Mammary epithelial cell (primary cell): Measurements from ENCODE around the gene OSM.

ENCODE experiments used
- CTCF ChIP-seq, 2 donors: IDR thresholded peaks in 1 of 2; conservative IDR thresholded peaks in 1 of 2; 2 replicates each; pipeline ENCODE4 v1.5.1; 2011 to 2012; ENCODE audit warnings: inconsistent platforms in 2 of 2, low read length in 2 of 2, mild to moderate bottlenecking in 2 of 2, control low read depth in 1 of 2, low read depth in 1 of 2; ENCODE audit not compliant: insufficient read depth in 1 of 2; ENCODE audit errors: extremely low read depth in 1 of 2
- EZH2 ChIP-seq: IDR thresholded peaks from 2 replicates; pipeline ENCODE4 v1.6.1; 2012; ENCODE audit warnings: low read length, inconsistent platforms, borderline replicate concordance

DNA sequence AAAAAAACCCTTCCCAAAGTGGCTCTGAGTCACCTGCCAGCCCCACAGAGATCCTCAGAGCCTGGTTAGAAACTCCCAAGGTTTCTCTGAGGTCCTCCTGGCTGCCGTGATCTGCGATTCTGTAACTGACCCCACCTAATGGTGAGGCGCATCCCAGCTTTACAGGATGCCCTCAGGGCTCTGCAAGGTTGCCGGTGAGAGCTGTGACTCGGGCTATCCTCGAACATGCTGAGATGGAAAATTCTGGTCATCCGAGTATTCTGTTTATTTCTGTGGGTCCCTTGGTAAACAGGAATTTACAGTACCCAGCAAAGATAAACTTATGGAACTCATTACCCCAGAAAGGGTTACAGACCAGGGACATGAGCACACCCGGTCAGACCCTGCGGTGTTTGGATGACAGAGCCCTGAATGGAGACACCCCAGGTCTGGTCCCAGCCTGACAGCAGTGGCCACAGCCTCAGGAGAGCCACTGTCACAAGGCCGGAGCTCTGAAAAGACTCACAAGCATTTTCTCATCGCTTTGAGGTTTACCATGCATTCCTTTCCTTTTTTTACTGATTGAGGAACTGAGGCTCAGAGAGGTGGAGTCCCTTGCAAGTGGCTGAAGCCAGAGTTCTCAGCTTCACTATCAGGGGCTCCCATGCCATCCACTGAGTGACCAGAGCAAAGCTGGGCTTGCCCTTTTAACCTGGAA, 42.3 kb downstream of the OSM start:
- TF ChIP-seq CTCF (conservative IDR thresholded peaks at IDR 0.05 in 1 of 2, IDR thresholded peaks at IDR 0.05 in 1 of 2; ENCODE audit: extremely low read depth in 1 of 2, insufficient read depth in 1 of 2, low read depth in 1 of 2, low read length in 2 of 2) = peak in 1 of 2 donors; percentile 24
- no peak for TF ChIP-seq EZH2
